ENCODE results near the gene SSC4D.

- TF ChIP-seq CTCF (IDR thresholded peaks at IDR 0.05) (no peak), POLR2AphosphoS5 (IDR thresholded peaks at IDR 0.05) (no peak), POLR2A (IDR thresholded peaks at IDR 0.05) (no peak), EP300 (IDR thresholded peaks at IDR 0.05) (no peak)
Observed at GRCh38 chr7:76342222-76342621, 67.3 kb downstream of the SSC4D start.

Data from suprapubic skin (tissue), 4 donors.